A549 (cell line): Measurements from ENCODE around the gene PCBP3. TPM values are rescaled to one million over a fixed set of nuclear protein-coding genes. Genes with fewer than 3 reads are reported as not detected.
A peak's percentile ranks its signal among the peaks of the same experiment; 100 is the strongest.

Experiments used
- ATAC-seq, 2 experiments: fragments of 200-7000 bp in 1 of 2; fragments of >200 bp in 1 of 2; cut with Nextera tagmentation in 1 of 2; cut with Tn5 transposase in 1 of 2; 3 replicates each; pipeline versions ENCODE4 v1.8.0 to v1.9.1; 2018 to 2020; ENCODE audit warnings: mild to moderate bottlenecking in 1 of 2, moderate library complexity in 1 of 2
- CTCF ChIA-PET: fragments of 300-600 bp; sonication (Branson Sonifier 250); formaldehyde crosslinking; extraction: SDS; loops from one replicate; lab custom pipeline; 2021; ENCODE audit warnings: antibody characterized with exemption, inconsistent platforms; lab: Yijun Ruan, JAX
- POLR2A ChIA-PET: fragments of 350-600 bp; formaldehyde crosslinking; extraction: SDS; loops from one replicate; lab custom pipeline; 2021; ENCODE audit warnings: antibody characterized with exemption, inconsistent platforms; lab: Yijun Ruan, JAX
- DNase-seq, 2 experiments: peaks; one replicate each; pipeline versions ENCODE4 v3.0.0 to v3.0.0-alpha.2; 2011 to 2016; ENCODE audit warnings: low read depth in 1 of 2, low spot score in 1 of 2
- FAIRE-seq: peaks from 2 replicates; lab custom pipeline; 2011; peaks lifted over from hg19 to GRCh38; lab: Jason Lieb, UNC
- H3K27ac ChIP-seq, 2 experiments: fragments of >200 bp; sonication (Bioruptor Twin); formaldehyde crosslinking; 3 replicates each; pipeline ENCODE4 v1.5.1; 2016 to 2017
- H3K4me1 ChIP-seq: fragments of >200 bp; sonication (Bioruptor Twin); formaldehyde crosslinking; 3 replicates; pipeline ENCODE4 v1.6.1; 2016
- H3K4me2 ChIP-seq: fragments of >200 bp; sonication (Bioruptor Twin); formaldehyde crosslinking; 3 replicates; pipeline ENCODE4 v1.6.1; 2016
- H3K4me3 ChIP-seq: fragments of >200 bp; sonication (Bioruptor Twin); formaldehyde crosslinking; 3 replicates; pipeline ENCODE4 v1.5.1; 2016
- H3K9me3 ChIP-seq: fragments of >200 bp; sonication (Bioruptor Twin); formaldehyde crosslinking; 3 replicates; pipeline ENCODE4 v1.6.1; 2016
- BHLHE40 ChIP-seq: IDR thresholded peaks from 2 replicates; pipeline ENCODE4 v1.6.1; 2012; ENCODE audit warnings: low read depth, low read length, inconsistent platforms
- CBX2 ChIP-seq: fragments of 200-600 bp; sonication (generic); IDR thresholded peaks from 2 replicates; pipeline ENCODE4 v1.6.1; 2016; ENCODE audit warnings: low read depth, mild to moderate bottlenecking, borderline replicate concordance
- CHD2 ChIP-seq: fragments of 150-350 bp; IDR thresholded peaks from 2 replicates; pipeline ENCODE4 v1.6.1; 2014; ENCODE audit warnings: low read length; ENCODE audit not compliant: partially characterized antibody
- EHF ChIP-seq: fragments of 250-450 bp; sonication (Bioruptor Pico); IDR thresholded peaks from 2 replicates; pipeline ENCODE4 v1.5.0; 2020; ENCODE audit warnings: mild to moderate bottlenecking
- ESRRA ChIP-seq: fragments of 150-350 bp; IDR thresholded peaks from 2 replicates; pipeline ENCODE4 v1.6.1; 2014; ENCODE audit warnings: mild to moderate bottlenecking, low read length, borderline replicate concordance
- FOSB ChIP-seq: fragments of 250-450 bp; sonication (Bioruptor Pico); IDR thresholded peaks from 2 replicates; pipeline ENCODE4 v1.5.0; 2020; ENCODE audit warnings: mild to moderate bottlenecking, moderate library complexity
- FOSL2 ChIP-seq, 2 experiments: fragments of 450-650 bp in 1 of 2; fragments of >200 bp in 1 of 2; sonication (Bioruptor Twin) in 1 of 2; formaldehyde crosslinking; IDR thresholded peaks; 2 replicates each; pipeline versions ENCODE4 v1.5.0 to v1.6.1; 2016 to 2020; ENCODE audit warnings: mild to moderate bottlenecking in 1 of 2, moderate library complexity in 1 of 2
- HDAC2 ChIP-seq: fragments of 200-600 bp; sonication (generic); IDR thresholded peaks from 2 replicates; pipeline ENCODE4 v1.6.1; 2016
- HEYL ChIP-seq: fragments of 250-450 bp; sonication (Bioruptor Pico); IDR thresholded peaks from 2 replicates; pipeline ENCODE4 v1.8.0; 2021; ENCODE audit warnings: mild to moderate bottlenecking, moderate library complexity
- HOXB5 ChIP-seq: fragments of 250-450 bp; sonication (Bioruptor Pico); IDR thresholded peaks from 2 replicates; pipeline ENCODE4 v1.5.0; 2020; ENCODE audit warnings: mild to moderate bottlenecking, moderate library complexity
- MAFK ChIP-seq: fragments of 450-650 bp; IDR thresholded peaks from 2 replicates; pipeline ENCODE4 v1.6.1; 2014; ENCODE audit not compliant: partially characterized antibody
- MAZ ChIP-seq: fragments of 150-350 bp; IDR thresholded peaks from 2 replicates; pipeline ENCODE4 v1.6.1; 2014; ENCODE audit warnings: antibody characterized with exemption, low read depth, low read length, borderline replicate concordance
- PHF8 ChIP-seq: fragments of 200-600 bp; sonication (generic); IDR thresholded peaks from 2 replicates; pipeline ENCODE4 v1.6.1; 2016; ENCODE audit warnings: low read depth, mild to moderate bottlenecking, antibody characterized with exemption, moderate library complexity, borderline replicate concordance
- RCOR1 ChIP-seq: fragments of 150-350 bp; IDR thresholded peaks from 2 replicates; pipeline ENCODE4 v1.6.1; 2014; ENCODE audit warnings: antibody characterized with exemption, low read length, low read depth
- RFX5 ChIP-seq: fragments of 450-650 bp; IDR thresholded peaks from 2 replicates; pipeline ENCODE4 v1.7.1; 2014; ENCODE audit warnings: antibody characterized with exemption, mild to moderate bottlenecking, moderate library complexity
- RNF2 ChIP-seq: fragments of 200-600 bp; sonication (generic); IDR thresholded peaks from 2 replicates; pipeline ENCODE4 v1.6.1; 2016; ENCODE audit warnings: low read depth, mild to moderate bottlenecking, antibody characterized with exemption, moderate library complexity, borderline replicate concordance
- TP53 ChIP-seq: fragments of 250-450 bp; sonication (Bioruptor Pico); IDR thresholded peaks from 2 replicates; pipeline ENCODE4 v1.5.0; 2021; ENCODE audit warnings: mild to moderate bottlenecking, moderate library complexity
- ZC3H11A ChIP-seq: fragments of 450-650 bp; IDR thresholded peaks from 2 replicates; pipeline ENCODE4 v1.6.1; 2014; ENCODE audit warnings: antibody characterized with exemption, mild to moderate bottlenecking
- WGBS: methylation state at CpG from one replicate; pipeline ENCODE4 v1.1.6; 2017; ENCODE audit errors: missing lambda C conversion rate; 5-methylcytosine and 5-hydroxymethylcytosine counted together
- polyA plus RNA-seq, 4 experiments: library from polyadenylated mRNA; depleted of rRNA in 3 of 4; stranded (reverse); fragments of >200 nt; fragmentation: RNase III in 1 of 4; extraction: RNeasy Plus Mini Kit Qiagen cat#74134 plus additional on column Dnase treatment in 1 of 4; gene quantifications; 2 replicates in 3 of 4; 3 replicates in 1 of 4; pipeline ENCODE4 v1.2.3, GENCODE V29; 2011 to 2017
- TF ChIP-seq, protein P1 (sequence below): fragments of 450-650 bp; IDR thresholded peaks from 2 replicates; pipeline ENCODE4 v1.6.1; 2014; ENCODE audit warnings: antibody characterized with exemption
- TF ChIP-seq, protein P2 (sequence below): fragments of 200-600 bp; sonication (generic); IDR thresholded peaks from 2 replicates; pipeline ENCODE4 v1.6.1; 2016; ENCODE audit warnings: antibody characterized with exemption, mild to moderate bottlenecking, moderate library complexity
- TF ChIP-seq, protein P3 (sequence below): fragments of >200 bp; sonication (Bioruptor Twin); formaldehyde crosslinking; IDR thresholded peaks from 3 replicates; pipeline ENCODE4 v1.5.1; 2016
- TF ChIP-seq, protein P4 (sequence below): IDR thresholded peaks from 2 replicates; pipeline ENCODE4 v1.6.1; 2012
- TF ChIP-seq, protein P5 (sequence below): fragments of >200 bp; sonication (Bioruptor Twin); formaldehyde crosslinking; IDR thresholded peaks from 2 replicates; pipeline ENCODE4 v1.6.1; 2016

Gene PCBP3
- polyA plus RNA-seq, 2 of the 4 experiments (the other 2 are of a cell fraction): 0.30 to 0.34 TPM

DNA sequence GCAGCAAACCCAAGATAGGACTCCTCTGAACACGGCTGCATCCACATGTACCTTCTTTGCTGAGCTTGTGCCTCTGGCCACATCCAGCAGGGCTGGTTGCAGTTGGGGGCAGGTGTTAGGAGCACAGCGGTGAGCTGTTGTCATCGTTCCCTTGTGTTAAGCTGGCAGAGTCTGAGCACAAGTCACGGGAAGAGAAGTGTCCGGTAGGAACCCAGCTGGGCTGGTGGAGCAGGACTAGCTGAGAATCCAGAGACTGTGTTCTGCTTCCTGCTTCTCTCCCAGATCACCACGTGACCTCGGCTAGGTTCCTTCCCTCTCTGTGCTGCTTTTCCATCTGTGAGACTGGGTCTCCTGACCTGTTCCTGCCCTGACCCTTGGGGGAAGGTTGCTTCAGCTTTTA lies 105.1 kb downstream of the PCBP3 start:
- no peak overlapping the region for H3K4me3 ChIP-seq
- ATAC-seq (peak in 1 of 2 experiments; percentile 22; a peak in 2 of 6 replicates), FAIRE-seq (no peak), DNase-seq (no peak)
- H3K4me1 ChIP-seq: peaks cover 12% of the 10 kb centered on the region; the same call in 1 of the 3 replicates
- WGBS: 74% methylated on average over 7 of the region's 7 CpGs
- no peak overlapping the region for H3K4me2 ChIP-seq
- H3K27ac ChIP-seq: no peak overlapping the region
- ChIA-PET POLR2A (no interaction called here), CTCF (interaction anchor here (0.9 to 1.1 kb wide), 3 partner anchors 9 to 70 kb away, joined by 3 to 4 read pairs (median 3); no protein-coding TSS in a partner anchor)
- no peak for TF ChIP-seq PHF8
- TF ChIP-seq, protein P1, sequence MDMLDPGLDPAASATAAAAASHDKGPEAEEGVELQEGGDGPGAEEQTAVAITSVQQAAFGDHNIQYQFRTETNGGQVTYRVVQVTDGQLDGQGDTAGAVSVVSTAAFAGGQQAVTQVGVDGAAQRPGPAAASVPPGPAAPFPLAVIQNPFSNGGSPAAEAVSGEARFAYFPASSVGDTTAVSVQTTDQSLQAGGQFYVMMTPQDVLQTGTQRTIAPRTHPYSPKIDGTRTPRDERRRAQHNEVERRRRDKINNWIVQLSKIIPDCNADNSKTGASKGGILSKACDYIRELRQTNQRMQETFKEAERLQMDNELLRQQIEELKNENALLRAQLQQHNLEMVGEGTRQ: no peak
- TF ChIP-seq ESRRA: no peak
- TF ChIP-seq ZC3H11A: no peak
- no peak for TF ChIP-seq MAFK
- no peak for TF ChIP-seq FOSB
- TF ChIP-seq BHLHE40: no peak
- TF ChIP-seq CHD2: no peak
- TF ChIP-seq HEYL (CRISPR knock-in tag): no peak
- TF ChIP-seq, protein P2, sequence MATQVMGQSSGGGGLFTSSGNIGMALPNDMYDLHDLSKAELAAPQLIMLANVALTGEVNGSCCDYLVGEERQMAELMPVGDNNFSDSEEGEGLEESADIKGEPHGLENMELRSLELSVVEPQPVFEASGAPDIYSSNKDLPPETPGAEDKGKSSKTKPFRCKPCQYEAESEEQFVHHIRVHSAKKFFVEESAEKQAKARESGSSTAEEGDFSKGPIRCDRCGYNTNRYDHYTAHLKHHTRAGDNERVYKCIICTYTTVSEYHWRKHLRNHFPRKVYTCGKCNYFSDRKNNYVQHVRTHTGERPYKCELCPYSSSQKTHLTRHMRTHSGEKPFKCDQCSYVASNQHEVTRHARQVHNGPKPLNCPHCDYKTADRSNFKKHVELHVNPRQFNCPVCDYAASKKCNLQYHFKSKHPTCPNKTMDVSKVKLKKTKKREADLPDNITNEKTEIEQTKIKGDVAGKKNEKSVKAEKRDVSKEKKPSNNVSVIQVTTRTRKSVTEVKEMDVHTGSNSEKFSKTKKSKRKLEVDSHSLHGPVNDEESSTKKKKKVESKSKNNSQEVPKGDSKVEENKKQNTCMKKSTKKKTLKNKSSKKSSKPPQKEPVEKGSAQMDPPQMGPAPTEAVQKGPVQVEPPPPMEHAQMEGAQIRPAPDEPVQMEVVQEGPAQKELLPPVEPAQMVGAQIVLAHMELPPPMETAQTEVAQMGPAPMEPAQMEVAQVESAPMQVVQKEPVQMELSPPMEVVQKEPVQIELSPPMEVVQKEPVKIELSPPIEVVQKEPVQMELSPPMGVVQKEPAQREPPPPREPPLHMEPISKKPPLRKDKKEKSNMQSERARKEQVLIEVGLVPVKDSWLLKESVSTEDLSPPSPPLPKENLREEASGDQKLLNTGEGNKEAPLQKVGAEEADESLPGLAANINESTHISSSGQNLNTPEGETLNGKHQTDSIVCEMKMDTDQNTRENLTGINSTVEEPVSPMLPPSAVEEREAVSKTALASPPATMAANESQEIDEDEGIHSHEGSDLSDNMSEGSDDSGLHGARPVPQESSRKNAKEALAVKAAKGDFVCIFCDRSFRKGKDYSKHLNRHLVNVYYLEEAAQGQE: no peak
- TF ChIP-seq, protein P3, sequence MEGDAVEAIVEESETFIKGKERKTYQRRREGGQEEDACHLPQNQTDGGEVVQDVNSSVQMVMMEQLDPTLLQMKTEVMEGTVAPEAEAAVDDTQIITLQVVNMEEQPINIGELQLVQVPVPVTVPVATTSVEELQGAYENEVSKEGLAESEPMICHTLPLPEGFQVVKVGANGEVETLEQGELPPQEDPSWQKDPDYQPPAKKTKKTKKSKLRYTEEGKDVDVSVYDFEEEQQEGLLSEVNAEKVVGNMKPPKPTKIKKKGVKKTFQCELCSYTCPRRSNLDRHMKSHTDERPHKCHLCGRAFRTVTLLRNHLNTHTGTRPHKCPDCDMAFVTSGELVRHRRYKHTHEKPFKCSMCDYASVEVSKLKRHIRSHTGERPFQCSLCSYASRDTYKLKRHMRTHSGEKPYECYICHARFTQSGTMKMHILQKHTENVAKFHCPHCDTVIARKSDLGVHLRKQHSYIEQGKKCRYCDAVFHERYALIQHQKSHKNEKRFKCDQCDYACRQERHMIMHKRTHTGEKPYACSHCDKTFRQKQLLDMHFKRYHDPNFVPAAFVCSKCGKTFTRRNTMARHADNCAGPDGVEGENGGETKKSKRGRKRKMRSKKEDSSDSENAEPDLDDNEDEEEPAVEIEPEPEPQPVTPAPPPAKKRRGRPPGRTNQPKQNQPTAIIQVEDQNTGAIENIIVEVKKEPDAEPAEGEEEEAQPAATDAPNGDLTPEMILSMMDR: no peak
- TF ChIP-seq RCOR1: no peak
- TF ChIP-seq RNF2: no peak
- TF ChIP-seq, protein P4, sequence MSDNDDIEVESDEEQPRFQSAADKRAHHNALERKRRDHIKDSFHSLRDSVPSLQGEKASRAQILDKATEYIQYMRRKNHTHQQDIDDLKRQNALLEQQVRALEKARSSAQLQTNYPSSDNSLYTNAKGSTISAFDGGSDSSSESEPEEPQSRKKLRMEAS: no peak
- TF ChIP-seq FOSL2 (IDR thresholded peaks at IDR 0.05): no peak
- no peak for TF ChIP-seq FOSL2 (CRISPR knock-in tag; IDR thresholded peaks at IDR 0.05)
- TF ChIP-seq EHF: no peak
- TF ChIP-seq CBX2: no peak
- TF ChIP-seq TP53 (CRISPR knock-in tag): no peak
- H3K9me3 ChIP-seq: no peaks in the 10 kb centered on the region

DNA sequence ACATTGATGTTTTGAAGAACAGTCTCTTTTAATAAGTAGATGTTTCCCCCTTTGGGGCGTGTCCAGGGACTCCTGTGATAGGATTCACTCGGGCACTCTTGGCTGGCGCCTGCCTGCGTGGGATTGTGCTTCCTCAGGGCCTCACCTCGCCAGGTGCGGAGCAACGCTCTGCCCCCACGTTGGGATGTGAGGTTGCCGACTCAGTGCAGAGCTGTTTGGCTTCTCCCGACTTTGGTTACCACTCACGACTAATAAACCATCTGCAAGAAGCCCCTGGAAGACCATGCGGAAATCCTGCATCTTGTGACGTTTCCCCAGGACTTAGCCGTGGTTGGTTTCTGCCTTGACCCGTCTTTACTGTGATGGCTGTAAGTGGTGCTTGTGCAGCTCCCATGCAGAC lies 106.4 kb downstream of the PCBP3 start:
- DNase-seq (no peak), ATAC-seq (no peak), FAIRE-seq (no peak)
- H3K9me3 ChIP-seq: no peaks in the 10 kb centered on the region
- no peak overlapping the region for H3K4me3 ChIP-seq
- no peak for TF ChIP-seq HOXB5 (CRISPR knock-in tag)
- TF ChIP-seq HDAC2: no peak
- no peak for TF ChIP-seq MAZ
- TF ChIP-seq RFX5: no peak
- TF ChIP-seq, protein P5, sequence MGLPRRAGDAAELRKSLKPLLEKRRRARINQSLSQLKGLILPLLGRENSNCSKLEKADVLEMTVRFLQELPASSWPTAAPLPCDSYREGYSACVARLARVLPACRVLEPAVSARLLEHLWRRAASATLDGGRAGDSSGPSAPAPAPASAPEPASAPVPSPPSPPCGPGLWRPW: no peak
- H3K27ac ChIP-seq: no peak overlapping the region
- no peak overlapping the region for H3K4me2 ChIP-seq
- peaks cover 12% of the 10 kb centered on the region; the same call in 1 of the 3 replicates for H3K4me1 ChIP-seq
- WGBS: 74% methylated on average over 15 of the region's 15 CpGs
- POLR2A ChIA-PET: no interaction called here
- CTCF ChIA-PET: interaction anchor here (1.3 kb wide), 1 partner anchor 9 kb away, joined by 3 read pairs; no protein-coding TSS in a partner anchor
